Left lobe of liver (tissue), 2 donors: ENCODE measurements around the gene NBEAL1. TPM values are rescaled to one million over a fixed set of nuclear protein-coding genes. Genes with fewer than 3 reads are reported as not detected.
A peak's percentile ranks its signal among the peaks of the same experiment; 100 is the strongest.
"Not testable (repeated sequence)": the region's sequence is repeated elsewhere in the genome, so short reads cannot be mapped to it uniquely, and the experiment has no call there.

Experiments
- ATAC-seq: fragments of 200-7000 bp; cut with Tn5 transposase; one replicate; pipeline ENCODE4 v1.9.1; 2020; ENCODE audit warnings: mild to moderate bottlenecking, moderate library complexity
- DNase-seq: peaks from one replicate; pipeline ENCODE4 v3.0.0-alpha.2; 2020; ENCODE audit warnings: low spot score
- total RNA-seq: library from RNA; stranded (reverse); gene quantifications from one replicate; pipeline ENCODE4 v1.2.1, GENCODE V29; 2021
- donor health status: DM: no; HTN: no; CAD: no; lungs with moderate emphysema.
- donor health status: DM: no; HTN: yes; CAD: no.

NBEAL1 gene
- total RNA-seq, 1 donor from 2014 or later: 19.9 TPM

- ATAC-seq: no peak
These were observed 91.3 kb downstream of the NBEAL1 start for GRCh38 chr2:203105996-203106395.

GRCh38 chr2:203110496-203110895 is 95.8 kb downstream of the NBEAL1 start:
- ATAC-seq, DNase-seq: not testable (repeated sequence)

More at GRCh38 chr2:203105996-203106395, 91.3 kb downstream of the NBEAL1 start:
- no peak for DNase-seq

- DNase-seq (no peak), ATAC-seq (no peak)
These were observed 97.7 kb downstream of the NBEAL1 start for GRCh38 chr2:203112342-203112741.

GRCh38 chr2:203115201-203115700 is 100.6 kb downstream of the NBEAL1 start:
- not testable (repeated sequence) for DNase-seq
- ATAC-seq: peak; percentile 19

- no peak for DNase-seq
These were observed 107.8 kb downstream of the NBEAL1 start for GRCh38 chr2:203122317-203122986.

GRCh38 chr2:203126996-203127395 is 112.3 kb downstream of the NBEAL1 start:
- DNase-seq: no peak
- no peak for ATAC-seq

More at GRCh38 chr2:203122317-203122986, 107.8 kb downstream of the NBEAL1 start:
- ATAC-seq: peak; percentile 90

- DNase-seq (no peak), ATAC-seq (no peak)
These were observed 120.4 kb downstream of the NBEAL1 start for GRCh38 chr2:203135105-203135504.

- ATAC-seq (no peak), DNase-seq (no peak)
These were observed 128.7 kb downstream of the NBEAL1 start for GRCh38 chr2:203143391-203143790.

- ATAC-seq (peak; percentile 65), DNase-seq (no peak)
These were observed 134.5 kb downstream of the NBEAL1 start for GRCh38 chr2:203149194-203149593.

GRCh38 chr2:203155406-203155805 is 140.7 kb downstream of the NBEAL1 start:
- DNase-seq (no peak), ATAC-seq (no peak)

GRCh38 chr2:203162722-203163121 is 148.0 kb downstream of the NBEAL1 start:
- DNase-seq, ATAC-seq: not testable (repeated sequence)

GRCh38 chr2:203164311-203164935 is 149.7 kb downstream of the NBEAL1 start:
- DNase-seq (no peak), ATAC-seq (no peak)

GRCh38 chr2:203167751-203168150 is 153.1 kb downstream of the NBEAL1 start:
- no peak for ATAC-seq
- DNase-seq: no peak

- ATAC-seq: no peak
- no peak for DNase-seq
These were observed 155.8 kb downstream of the NBEAL1 start for GRCh38 chr2:203170502-203170901.

- DNase-seq (no peak), ATAC-seq (no peak)
These were observed 160.7 kb downstream of the NBEAL1 start for GRCh38 chr2:203175371-203175770.

GRCh38 chr2:203177361-203177760 is 162.7 kb downstream of the NBEAL1 start:
- DNase-seq (no peak), ATAC-seq (no peak)

GRCh38 chr2:203185864-203186263 is 171.2 kb downstream of the NBEAL1 start:
- DNase-seq (no peak), ATAC-seq (no peak)

GRCh38 chr2:203190547-203190946 is 175.9 kb downstream of the NBEAL1 start:
- not testable (repeated sequence) for DNase-seq, ATAC-seq

- DNase-seq, ATAC-seq: not testable (repeated sequence)
These were observed 176.4 kb downstream of the NBEAL1 start for GRCh38 chr2:203191026-203191425.

- ATAC-seq (no peak), DNase-seq (no peak)
These were observed 177.3 kb downstream of the NBEAL1 start for GRCh38 chr2:203191961-203192360.

- ATAC-seq (no peak), DNase-seq (no peak)
These were observed 180.8 kb downstream of the NBEAL1 start for GRCh38 chr2:203195331-203196036.

- DNase-seq: no peak
These were observed 186.2 kb downstream of the NBEAL1 start for GRCh38 chr2:203200866-203201265.

More at GRCh38 chr2:203200866-203201265, 186.2 kb downstream of the NBEAL1 start:
- ATAC-seq: no peak
